Ovary (tissue), 9 donors: ENCODE measurements around the gene GALC. TPM values are rescaled to one million over a fixed set of nuclear protein-coding genes. Genes with fewer than 3 reads are reported as not detected.

ENCODE experiments used
- DNase-seq, 5 donors: peaks; one replicate each; pipeline ENCODE4 v3.0.0-alpha.2; 2019 to 2020
- H3K27ac ChIP-seq, 2 donors: fragments of 200-600 bp; one replicate each; pipeline versions ENCODE4 v1.5.1 to v1.8.0; 2019 to 2022
- H3K27me3 ChIP-seq: fragments of 200-600 bp; one replicate; pipeline ENCODE4 v1.8.0; 2022
- H3K36me3 ChIP-seq: fragments of 200-600 bp; sonication (generic); one replicate; pipeline ENCODE4 v1.5.1; 2019
- H3K4me1 ChIP-seq: one replicate; pipeline ENCODE4 v1.8.1; 2013; ENCODE audit warnings: mild to moderate bottlenecking, moderate library complexity; ENCODE audit not compliant: insufficient read depth
- H3K4me3 ChIP-seq: fragments of 200-600 bp; sonication (generic); one replicate; pipeline ENCODE4 v1.5.1; 2017
- H3K9me3 ChIP-seq, 2 donors: fragments of 200-600 bp in 1 of 2; sonication (generic) in 1 of 2; one replicate each; pipeline versions ENCODE4 v1.5.1 to v1.8.1; 2013 to 2019; ENCODE audit warnings: mild to moderate bottlenecking in 1 of 2, moderate library complexity in 1 of 2
- EP300 ChIP-seq: sonication (generic); formaldehyde crosslinking; IDR thresholded peaks from one replicate; pipeline ENCODE4 v1.6.1; 2017; ENCODE audit warnings: antibody characterized with exemption
- POLR2A ChIP-seq: fragments of 450-650 bp; IDR thresholded peaks from one replicate; pipeline ENCODE4 v1.6.1; 2017; ENCODE audit warnings: antibody characterized with exemption, mild to moderate bottlenecking, moderate library complexity
- WGBS, 3 donors: extraction: QIAGEN DNeasy Blood & Tissue Kit in 1 of 3; methylation state at CpG; one replicate each; pipeline versions ENCODE4 v1.1.5 to v1.1.7; 2013 to 2017; 5-methylcytosine and 5-hydroxymethylcytosine counted together
- intact Hi-C, 4 donors: fragments of 100-400 bp; cut with DNase I; formaldehyde crosslinking; loops; one replicate each; pipeline versions ENCODE4 v1.11.0 to v1.15.1; 2022 to 2023
- polyA plus RNA-seq, 2 donors: library from polyadenylated mRNA; stranded (reverse); fragments of 200-250 nt in 1 of 2; fragments of 350-450 nt in 1 of 2; fragmentation: Illumina TruSeq in 1 of 2; extraction: RNeasy Lipid Tissue Mini Kit (QIAGEN cat#74804) in 1 of 2; gene quantifications; one replicate each; pipeline ENCODE4 v1.2.3, GENCODE V29; 2013 to 2014
- total RNA-seq, 7 donors: library from RNA; depleted of rRNA in 2 of 7; stranded (reverse); fragments of >200 nt in 2 of 7; fragmentation: NEBNext Ultra II Directional in 3 of 7; extraction: Animal tissue kit (Norgen Biotek cat#: 25700) in 3 of 7; gene quantifications; one replicate each; pipeline versions ENCODE4 v1.1.0 to v1.2.4, GENCODE V29; 2016 to 2023
- TF ChIP-seq, protein P1 (sequence below), 3 donors: fragments of 450-650 bp in 2 of 3; fragments of 200-600 bp in 1 of 3; IDR thresholded peaks; one replicate each; pipeline versions ENCODE4 v1.5.1 to v1.8.0; 2016 to 2022; ENCODE audit warnings: antibody characterized with exemption in 3 of 3, mild to moderate bottlenecking in 1 of 3
- donor health status: DM: no; HTN: no; CAD: no; lungs with moderate emphysema.
- donor health status: DM: no; HTN: no; CAD: no.
- donor health status: Bipolar disorder and iron deficiency.
- donor health status: DM: yes; HTN: yes; CAD: no.
- donor health status: DM: no; HTN: no; CAD: no.
- donor health status: DM: yes; HTN: yes; CAD: no.

The GALC gene
- total and polyA plus RNA-seq, 9 donors, result 12.4 to 63.4 (median 22.7) TPM

DNA sequence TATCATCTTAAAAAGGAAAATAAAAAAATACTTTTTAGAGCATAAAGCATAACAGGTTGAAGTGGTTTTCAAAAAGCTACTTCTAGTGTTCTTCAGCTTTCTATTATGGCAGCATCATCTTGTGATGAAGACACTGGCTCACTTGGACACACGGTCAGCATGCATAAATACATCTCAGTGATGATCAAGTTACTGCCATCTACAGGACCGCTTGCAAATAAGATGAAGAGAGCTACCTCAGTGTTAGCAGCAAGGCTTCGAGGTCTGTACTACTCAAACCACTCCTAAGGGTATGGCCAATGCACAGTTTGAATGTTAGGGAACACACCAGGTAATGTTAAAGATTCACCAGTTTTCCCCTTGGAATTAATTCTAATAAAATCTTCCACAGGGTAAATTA is 58.8 kb downstream of the GALC start:
- Histone ChIP-seq H3K4me1 (no peaks in the 10 kb centered on the region), H3K36me3 (no peaks in the 10 kb centered on the region), H3K27ac (no peak overlapping the region), H3K27me3 (no peaks in the 10 kb centered on the region), H3K4me3 (no peak overlapping the region), H3K9me3 (no peaks in the 10 kb centered on the region)
- WGBS, 3 donors, result 78 to 80% (median 80%) methylated on average over 3 of the region's 3 CpGs
- no peak for TF ChIP-seq POLR2A
- TF ChIP-seq, protein P1, sequence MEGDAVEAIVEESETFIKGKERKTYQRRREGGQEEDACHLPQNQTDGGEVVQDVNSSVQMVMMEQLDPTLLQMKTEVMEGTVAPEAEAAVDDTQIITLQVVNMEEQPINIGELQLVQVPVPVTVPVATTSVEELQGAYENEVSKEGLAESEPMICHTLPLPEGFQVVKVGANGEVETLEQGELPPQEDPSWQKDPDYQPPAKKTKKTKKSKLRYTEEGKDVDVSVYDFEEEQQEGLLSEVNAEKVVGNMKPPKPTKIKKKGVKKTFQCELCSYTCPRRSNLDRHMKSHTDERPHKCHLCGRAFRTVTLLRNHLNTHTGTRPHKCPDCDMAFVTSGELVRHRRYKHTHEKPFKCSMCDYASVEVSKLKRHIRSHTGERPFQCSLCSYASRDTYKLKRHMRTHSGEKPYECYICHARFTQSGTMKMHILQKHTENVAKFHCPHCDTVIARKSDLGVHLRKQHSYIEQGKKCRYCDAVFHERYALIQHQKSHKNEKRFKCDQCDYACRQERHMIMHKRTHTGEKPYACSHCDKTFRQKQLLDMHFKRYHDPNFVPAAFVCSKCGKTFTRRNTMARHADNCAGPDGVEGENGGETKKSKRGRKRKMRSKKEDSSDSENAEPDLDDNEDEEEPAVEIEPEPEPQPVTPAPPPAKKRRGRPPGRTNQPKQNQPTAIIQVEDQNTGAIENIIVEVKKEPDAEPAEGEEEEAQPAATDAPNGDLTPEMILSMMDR (IDR thresholded peaks at IDR 0.05), result no peak
- no peak for TF ChIP-seq EP300
- intact Hi-C loops, result no loop called here
- no peak for DNase-seq

DNA sequence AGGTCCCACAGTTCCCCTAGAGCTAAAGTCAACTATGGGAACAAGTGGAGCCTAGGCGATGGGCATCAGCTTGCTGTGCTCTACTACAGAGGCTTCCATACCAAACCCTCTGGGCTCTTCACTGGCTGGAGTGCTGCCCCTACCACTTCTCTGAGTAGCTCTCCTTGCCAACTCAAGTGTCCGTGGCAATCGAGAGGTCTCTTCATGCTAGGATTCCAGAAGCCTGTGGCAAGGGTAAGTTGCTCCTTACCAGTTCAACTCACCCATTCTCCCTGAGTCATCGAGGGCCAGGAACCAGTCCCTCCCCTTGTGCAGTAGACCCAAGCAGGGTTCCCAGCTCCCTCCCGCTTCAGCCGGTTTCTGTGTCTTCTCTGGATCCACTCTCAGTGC is 76.1 kb downstream of the GALC start:
- Histone ChIP-seq H3K9me3 (no peaks in the 10 kb centered on the region), H3K27ac (no peak overlapping the region), H3K4me3 (no peak overlapping the region), H3K27me3 (no peaks in the 10 kb centered on the region), H3K4me1 (no peaks in the 10 kb centered on the region), H3K36me3 (no peaks in the 10 kb centered on the region)
- no peak for DNase-seq
- TF ChIP-seq, protein P1 (IDR thresholded peaks at IDR 0.05), result no peak
- no peak for TF ChIP-seq EP300
- TF ChIP-seq POLR2A, result no peak
- WGBS, 3 donors, result 95 to 97% (median 96%) methylated on average over 6 of the region's 6 CpGs
- intact Hi-C loops, result no loop called here

DNA sequence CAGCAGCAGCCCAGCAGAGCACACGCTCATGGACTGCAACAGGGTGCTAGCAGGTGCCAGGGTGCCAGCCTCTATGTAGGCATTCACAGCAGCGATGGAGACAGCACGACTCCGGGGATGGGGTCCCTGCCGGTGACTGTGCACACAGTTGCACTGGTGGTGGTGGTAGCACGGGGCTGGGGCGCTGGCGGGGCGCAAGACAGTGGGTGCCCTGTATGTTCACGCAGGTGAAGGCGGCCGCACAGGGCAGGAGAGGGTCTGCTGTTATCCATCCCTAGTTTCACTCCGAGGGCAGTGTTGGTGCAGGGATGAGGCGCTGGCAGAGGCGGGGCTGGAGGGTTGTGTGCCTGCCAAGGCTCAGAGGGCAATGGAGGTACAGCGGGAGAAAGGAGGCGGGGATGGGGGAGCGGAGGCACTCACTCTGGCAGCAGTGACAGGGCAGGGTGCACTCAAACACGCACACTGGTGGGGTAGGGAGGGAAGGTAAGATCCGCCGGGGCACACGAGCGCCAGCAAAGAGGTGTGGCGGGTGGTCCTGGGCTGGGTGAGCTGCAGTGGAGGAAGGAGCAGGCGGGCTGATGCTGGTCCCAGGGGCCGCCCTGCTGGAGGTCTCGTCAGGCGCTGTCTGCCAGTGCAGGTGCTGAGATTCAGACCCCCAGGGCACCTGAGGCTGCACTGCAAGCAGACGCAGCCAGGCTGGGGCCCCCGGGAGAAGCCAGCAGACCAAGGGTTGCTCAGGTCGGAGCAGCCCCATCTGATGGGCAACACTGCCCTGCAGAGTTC is 76.7 kb downstream of the GALC start:
- H3K27ac ChIP-seq, result no peak overlapping the region
- H3K9me3 ChIP-seq, result no peaks in the 10 kb centered on the region
- no peaks in the 10 kb centered on the region for H3K27me3 ChIP-seq
- WGBS, 3 donors, result 86 to 94% (median 89%) methylated on average over 30 to 31 of the region's 31 CpGs
- TF ChIP-seq, protein P1 (IDR thresholded peaks at IDR 0.05), result no peak
- no peak for TF ChIP-seq EP300
- TF ChIP-seq POLR2A, result no peak
- DNase-seq, result no peak
- no peaks in the 10 kb centered on the region for H3K36me3 ChIP-seq
- intact Hi-C loops, result no loop called here
- no peak overlapping the region for H3K4me3 ChIP-seq
- no peaks in the 10 kb centered on the region for H3K4me1 ChIP-seq

DNA sequence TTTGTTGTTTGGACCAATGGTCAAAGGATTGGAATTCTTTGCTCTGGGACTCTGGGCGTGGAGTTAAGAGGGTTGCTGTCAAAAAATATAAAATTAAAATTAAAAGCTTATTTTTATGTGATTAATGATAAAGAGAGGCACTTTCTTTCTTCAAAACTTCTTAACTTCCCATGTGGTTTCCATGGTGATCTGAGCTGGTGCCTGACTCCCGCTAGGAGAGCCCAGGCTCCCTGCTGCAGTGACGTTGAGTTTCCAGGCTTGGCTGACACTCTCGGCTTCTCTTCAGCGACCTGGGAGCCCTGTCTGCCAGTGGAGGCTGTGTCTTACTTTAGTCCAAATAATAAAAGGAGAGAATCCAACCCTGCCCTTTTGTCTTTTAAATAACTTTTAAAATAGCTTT is 84.4 kb downstream of the GALC start:
- 31 to 35% (median 34%) methylated on average over 5 of the region's 5 CpGs for WGBS, 3 donors
- H3K27ac ChIP-seq, result no peak overlapping the region
- DNase-seq, result no peak
- H3K4me1 ChIP-seq, result no peaks in the 10 kb centered on the region
- H3K36me3 ChIP-seq, result no peaks in the 10 kb centered on the region
- no peak overlapping the region for H3K4me3 ChIP-seq
- no peaks in the 10 kb centered on the region for H3K27me3 ChIP-seq
- intact Hi-C loops, result no loop called here
- H3K9me3 ChIP-seq, result no peaks in the 10 kb centered on the region
- TF ChIP-seq POLR2A (no peak), EP300 (no peak)
- TF ChIP-seq, protein P1 (IDR thresholded peaks at IDR 0.05), result no peak
